Measurements from ENCODE around the gene VIT.

Gene VIT

GRCh38 chr2:36676364-36676763 is 20.1 kb upstream of the VIT start:
- H3K4me2 ChIP-seq (ENCODE audit: low read depth, low read length), result no peak overlapping the region
- no peaks in the 10 kb centered on the region for H3K27me3 ChIP-seq (replicated peaks; ENCODE audit: insufficient read depth, low read length)
- no peaks in the 10 kb centered on the region for H3K79me2 ChIP-seq (ENCODE audit: low read length)
- DNase-seq, result no peak
- peaks cover 21% of the 10 kb centered on the region for H3K4me1 ChIP-seq (ENCODE audit: low read length)
- TF ChIP-seq EZH2 (optimal IDR thresholded peaks at IDR 0.05; ENCODE audit: low read depth, low read length) (no peak), EZH2phosphoT487 (IDR thresholded peaks at IDR 0.05; ENCODE audit: low read length) (no peak), CTCF (IDR thresholded peaks at IDR 0.05; ENCODE audit: low read length) (no peak)
- no peak overlapping the region for H2AFZ ChIP-seq (ENCODE audit: low read length)
- no peaks in the 10 kb centered on the region for H4K20me1 ChIP-seq (ENCODE audit: insufficient read depth, low read length)
- H3K9me2 ChIP-seq (replicated peaks; ENCODE audit: insufficient read depth, low read length), result no peaks in the 10 kb centered on the region
- no peak overlapping the region for H3K27ac ChIP-seq (ENCODE audit: low read length)
- no peaks in the 10 kb centered on the region for H3K36me3 ChIP-seq (replicated peaks; ENCODE audit: insufficient read depth, low read length)
- H3F3A ChIP-seq (ENCODE audit: insufficient read depth, low read length), result peaks cover 13% of the 10 kb centered on the region; the same call in 1 of the 2 replicates
- no peaks in the 10 kb centered on the region for H3K9me3 ChIP-seq (replicated peaks; ENCODE audit: insufficient read depth, low read length)
- H3K9ac ChIP-seq (ENCODE audit: low read length), result no peak overlapping the region
- no peak overlapping the region for H3K4me3 ChIP-seq (ENCODE audit: low read length)

GRCh38 chr2:36677386-36677785 is 19.1 kb upstream of the VIT start:
- Histone ChIP-seq H3K9me2 (replicated peaks; ENCODE audit: insufficient read depth, low read length) (no peaks in the 10 kb centered on the region), H4K20me1 (ENCODE audit: insufficient read depth, low read length) (no peaks in the 10 kb centered on the region), H3K79me2 (ENCODE audit: low read length) (no peaks in the 10 kb centered on the region), H3F3A (ENCODE audit: insufficient read depth, low read length) (peaks cover 13% of the 10 kb centered on the region; the same call in 1 of the 2 replicates), H3K27ac (ENCODE audit: low read length) (no peak overlapping the region; the same call in 1 of the 2 replicates), H2AFZ (ENCODE audit: low read length) (no peak overlapping the region), H3K9ac (ENCODE audit: low read length) (no peak overlapping the region), H3K4me1 (ENCODE audit: low read length) (peaks cover 21% of the 10 kb centered on the region), H3K27me3 (replicated peaks; ENCODE audit: insufficient read depth, low read length) (no peaks in the 10 kb centered on the region), H3K4me2 (ENCODE audit: low read depth, low read length) (peak overlapping the region; percentile 49), H3K4me3 (ENCODE audit: low read length) (no peak overlapping the region), H3K36me3 (replicated peaks; ENCODE audit: insufficient read depth, low read length) (no peaks in the 10 kb centered on the region), H3K9me3 (replicated peaks; ENCODE audit: insufficient read depth, low read length) (no peaks in the 10 kb centered on the region)
- TF ChIP-seq EZH2 (optimal IDR thresholded peaks at IDR 0.05; ENCODE audit: low read depth, low read length) (no peak), CTCF (IDR thresholded peaks at IDR 0.05; ENCODE audit: low read length) (no peak), EZH2phosphoT487 (IDR thresholded peaks at IDR 0.05; ENCODE audit: low read length) (no peak)
- peak; percentile 60 for DNase-seq

- H3K27me3 ChIP-seq (replicated peaks; ENCODE audit: insufficient read depth, low read length), result no peaks in the 10 kb centered on the region
Measured at GRCh38 chr2:36677996-36678605, 18.4 kb upstream of the VIT start.

GRCh38 chr2:36678856-36679255 is 17.7 kb upstream of the VIT start:
- Histone ChIP-seq H4K20me1 (ENCODE audit: insufficient read depth, low read length) (no peaks in the 10 kb centered on the region), H3K4me3 (ENCODE audit: low read length) (no peak overlapping the region), H3K36me3 (replicated peaks; ENCODE audit: insufficient read depth, low read length) (no peaks in the 10 kb centered on the region), H3K9me2 (replicated peaks; ENCODE audit: insufficient read depth, low read length) (no peaks in the 10 kb centered on the region), H2AFZ (ENCODE audit: low read length) (no peak overlapping the region), H3K79me2 (ENCODE audit: low read length) (no peaks in the 10 kb centered on the region), H3K9me3 (replicated peaks; ENCODE audit: insufficient read depth, low read length) (no peaks in the 10 kb centered on the region), H3K27ac (ENCODE audit: low read length) (no peak overlapping the region), H3K27me3 (replicated peaks; ENCODE audit: insufficient read depth, low read length) (no peaks in the 10 kb centered on the region), H3K4me1 (ENCODE audit: low read length) (peaks cover 21% of the 10 kb centered on the region), H3K9ac (ENCODE audit: low read length) (no peak overlapping the region), H3F3A (ENCODE audit: insufficient read depth, low read length) (peaks cover 13% of the 10 kb centered on the region; the same call in 1 of the 2 replicates), H3K4me2 (ENCODE audit: low read depth, low read length) (no peak overlapping the region)
- DNase-seq, result no peak
- TF ChIP-seq EZH2 (optimal IDR thresholded peaks at IDR 0.05; ENCODE audit: low read depth, low read length) (no peak), EZH2phosphoT487 (IDR thresholded peaks at IDR 0.05; ENCODE audit: low read length) (no peak), CTCF (IDR thresholded peaks at IDR 0.05; ENCODE audit: low read length) (no peak)

More at GRCh38 chr2:36677996-36678605, 18.4 kb upstream of the VIT start:
- H3K9me2 ChIP-seq (replicated peaks; ENCODE audit: insufficient read depth, low read length), result no peaks in the 10 kb centered on the region
- H3K9ac ChIP-seq (ENCODE audit: low read length), result no peak overlapping the region
- no peaks in the 10 kb centered on the region for H3K79me2 ChIP-seq (ENCODE audit: low read length)
- H3F3A ChIP-seq (ENCODE audit: insufficient read depth, low read length), result peaks cover 13% of the 10 kb centered on the region; the same call in 1 of the 2 replicates
- no peaks in the 10 kb centered on the region for H3K9me3 ChIP-seq (replicated peaks; ENCODE audit: insufficient read depth, low read length)
- no peaks in the 10 kb centered on the region for H3K36me3 ChIP-seq (replicated peaks; ENCODE audit: insufficient read depth, low read length)
- no peak overlapping the region for H3K4me3 ChIP-seq (ENCODE audit: low read length)
- no peak for DNase-seq
- peaks cover 21% of the 10 kb centered on the region for H3K4me1 ChIP-seq (ENCODE audit: low read length)
- H3K4me2 ChIP-seq (ENCODE audit: low read depth, low read length), result peak overlapping the region; percentile 49
- TF ChIP-seq EZH2 (optimal IDR thresholded peaks at IDR 0.05; ENCODE audit: low read depth, low read length), result no peak
- no peak for TF ChIP-seq EZH2phosphoT487 (IDR thresholded peaks at IDR 0.05; ENCODE audit: low read length)
- no peaks in the 10 kb centered on the region for H4K20me1 ChIP-seq (ENCODE audit: insufficient read depth, low read length)
- H3K27ac ChIP-seq (ENCODE audit: low read length), result no peak overlapping the region
- no peak overlapping the region for H2AFZ ChIP-seq (ENCODE audit: low read length)
